HG02943 (cell line): ENCODE measurements around the gene CCL8.

ENCODE experiments used
- ATAC-seq: cut with Tn5 transposase; IDR thresholded peaks from one replicate; pipeline ENCODE4 v1.9.1; 2021; ENCODE audit warnings: mild to moderate bottlenecking, low read depth, moderate library complexity; ENCODE audit not compliant: unreplicated experiment

Gene CCL8

DNA sequence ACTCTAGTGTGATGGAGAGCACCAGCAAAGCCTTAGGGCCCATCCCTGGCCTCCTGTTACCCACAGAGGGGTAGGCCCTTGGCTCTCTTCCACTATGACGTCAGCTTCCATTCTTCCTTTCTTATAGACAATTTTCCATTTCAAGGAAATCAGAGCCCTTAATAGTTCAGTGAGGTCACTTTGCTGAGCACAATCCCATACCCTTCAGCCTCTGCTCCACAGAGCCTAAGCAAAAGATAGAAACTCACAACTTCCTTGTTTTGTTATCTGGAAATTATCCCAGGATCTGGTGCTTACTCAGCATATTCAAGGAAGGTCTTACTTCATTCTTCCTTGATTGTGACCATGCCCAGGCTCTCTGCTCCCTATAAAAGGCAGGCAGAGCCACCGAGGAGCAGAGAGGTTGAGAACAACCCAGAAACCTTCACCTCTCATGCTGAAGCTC is at the start of gene CCL8:
Gene CCL8 (plus strand): TSS at position 397 of the 445 bp plus-strand sequence. CDS start 67 bp downstream, outside the sequence.
- no peak for ATAC-seq

DNA sequence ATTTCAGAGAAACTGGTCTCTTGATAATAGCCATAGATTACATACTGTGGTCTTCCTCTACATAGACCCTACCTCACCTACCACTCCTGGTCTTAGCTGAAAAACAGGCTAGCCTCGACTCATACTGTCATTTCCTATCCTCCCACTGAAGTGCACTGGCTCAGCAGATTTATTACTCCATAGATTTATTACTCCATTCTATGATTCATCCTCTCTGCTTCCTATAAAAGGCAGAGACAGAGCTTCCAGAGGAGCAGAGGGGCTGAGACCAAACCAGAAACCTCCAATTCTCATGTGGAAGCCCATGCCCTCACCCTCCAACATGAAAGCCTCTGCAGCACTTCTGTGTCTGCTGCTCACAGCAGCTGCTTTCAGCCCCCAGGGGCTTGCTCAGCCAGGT is 49.3 kb upstream of the CCL8 start, which contains the start of gene CCL7:
Gene CCL7 (plus strand): TSS at position 253 of the 400 bp plus-strand sequence. CDS start 70 bp downstream, at position 323.
- no peak for ATAC-seq

DNA sequence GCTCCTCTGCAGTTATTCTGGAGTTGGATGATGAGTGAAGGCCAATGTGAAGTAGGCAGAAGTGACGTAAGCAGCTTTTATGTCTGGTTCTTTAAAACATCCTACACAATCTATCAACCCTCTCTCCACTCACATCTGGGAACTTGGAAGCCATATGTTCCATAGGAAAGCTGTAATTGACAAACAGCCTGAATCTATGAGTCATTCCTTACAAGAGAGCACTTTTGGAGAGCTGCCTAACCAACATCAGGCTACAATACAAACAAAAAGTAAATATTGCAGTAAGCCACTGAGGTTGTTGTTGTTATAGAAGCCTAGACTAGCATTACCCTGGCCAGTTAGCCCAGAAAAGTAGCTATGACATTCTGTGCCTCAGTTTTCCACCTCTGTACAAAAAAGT is 43.4 kb upstream of the CCL8 start:
- ATAC-seq, result no peak

DNA sequence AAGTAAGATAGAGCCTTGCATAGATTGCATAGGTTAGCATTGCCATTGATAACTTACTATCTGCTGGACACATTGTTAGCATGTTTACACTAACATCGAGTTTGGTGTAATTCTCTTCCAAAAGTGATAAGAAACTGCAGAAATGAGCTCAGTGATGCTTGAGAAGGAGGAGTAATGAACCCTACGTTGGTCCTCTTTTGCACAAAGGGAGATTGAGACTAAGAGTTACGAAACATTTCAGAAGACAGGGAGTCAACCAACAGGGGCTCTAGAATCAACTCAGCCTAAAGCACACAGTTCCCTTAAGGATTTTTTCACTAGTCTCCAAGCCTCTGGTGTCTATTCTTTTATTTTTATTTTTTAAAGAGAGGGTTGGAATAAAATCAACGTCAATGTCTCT is 42.4 kb upstream of the CCL8 start:
- no peak for ATAC-seq

DNA sequence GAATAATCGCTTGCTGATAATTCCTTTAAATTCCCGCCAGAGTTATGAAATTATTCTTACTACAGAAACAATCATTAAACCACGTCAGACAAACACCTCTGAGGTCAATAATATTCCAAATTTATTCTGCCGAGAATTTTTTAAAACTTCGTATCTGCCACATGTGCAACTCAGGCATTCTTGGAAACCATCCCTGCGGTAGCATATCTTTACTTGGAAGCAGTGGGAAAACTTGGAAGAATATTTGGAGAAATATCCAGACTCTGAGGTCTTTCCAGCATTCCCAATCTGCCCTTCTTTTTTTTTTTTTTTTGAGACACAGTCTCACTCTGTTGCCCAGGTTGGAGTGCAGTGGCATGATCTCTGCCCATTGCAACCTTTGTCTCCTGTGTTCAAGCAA is 35.7 kb upstream of the CCL8 start:
- ATAC-seq, result no peak

DNA sequence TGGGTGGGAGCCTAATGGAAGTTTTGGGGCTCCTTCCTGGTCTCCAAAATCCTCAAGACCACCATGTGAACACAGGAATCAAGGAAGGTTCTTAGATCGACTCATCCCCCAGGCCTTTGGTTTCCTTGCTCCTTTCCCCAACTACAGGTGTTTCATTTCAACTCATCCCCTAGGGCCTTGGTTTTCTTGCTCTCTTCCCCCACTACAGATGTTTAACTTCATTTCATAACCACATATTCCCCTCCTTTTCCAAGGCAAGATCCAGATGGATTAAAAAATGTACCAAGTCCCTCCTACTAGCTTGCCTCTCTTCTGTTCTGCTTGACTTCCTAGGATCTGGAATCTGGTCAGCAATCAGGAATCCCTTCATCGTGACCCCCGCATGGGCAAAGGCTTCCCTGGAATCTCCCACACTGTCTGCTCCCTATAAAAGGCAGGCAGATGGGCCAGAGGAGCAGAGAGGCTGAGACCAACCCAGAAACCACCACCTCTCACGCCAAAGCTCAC is 33.9 kb upstream of the CCL8 start, which contains the start of gene CCL11:
Gene CCL11 (plus strand): TSS at position 457 of the 507 bp plus-strand sequence. CDS start 67 bp downstream, outside the sequence.
- no peak for ATAC-seq

DNA sequence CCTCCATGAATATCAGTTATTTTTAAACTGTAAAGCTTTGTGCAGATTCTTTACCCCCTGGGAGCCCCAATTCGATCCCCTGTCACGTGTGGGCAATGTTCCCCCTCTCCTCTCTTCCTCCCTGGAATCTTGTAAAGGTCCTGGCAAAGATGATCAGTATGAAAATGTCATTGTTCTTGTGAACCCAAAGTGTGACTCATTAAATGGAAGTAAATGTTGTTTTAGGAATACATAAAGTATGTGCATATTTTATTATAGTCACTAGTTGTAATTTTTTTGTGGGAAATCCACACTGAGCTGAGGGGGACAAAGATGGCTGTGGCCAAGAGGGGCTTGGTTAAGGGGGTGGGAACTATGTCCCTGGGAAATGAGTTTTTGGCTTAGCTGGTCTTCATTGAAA is 31.4 kb upstream of the CCL8 start:
- ATAC-seq, result no peak

DNA sequence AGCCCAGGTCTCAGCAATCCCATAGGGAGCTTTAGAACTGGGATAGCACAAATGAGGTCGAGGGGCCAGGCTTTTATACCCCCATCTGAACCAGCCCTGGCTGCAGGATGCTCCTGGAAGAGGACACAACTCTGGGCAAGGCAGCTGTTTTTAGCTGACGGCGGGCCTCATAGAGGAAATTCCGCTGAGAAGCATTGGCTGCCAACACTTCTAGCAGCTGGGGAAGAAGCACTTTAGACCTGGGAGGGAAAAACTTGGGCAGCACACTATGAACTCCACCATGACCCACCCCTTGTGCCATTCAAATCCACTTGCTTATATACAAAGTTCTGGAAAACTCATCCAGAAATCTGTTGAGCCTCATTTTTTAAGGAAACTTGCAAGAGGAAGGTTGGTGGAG is 28.6 kb upstream of the CCL8 start:
- ATAC-seq, result no peak

DNA sequence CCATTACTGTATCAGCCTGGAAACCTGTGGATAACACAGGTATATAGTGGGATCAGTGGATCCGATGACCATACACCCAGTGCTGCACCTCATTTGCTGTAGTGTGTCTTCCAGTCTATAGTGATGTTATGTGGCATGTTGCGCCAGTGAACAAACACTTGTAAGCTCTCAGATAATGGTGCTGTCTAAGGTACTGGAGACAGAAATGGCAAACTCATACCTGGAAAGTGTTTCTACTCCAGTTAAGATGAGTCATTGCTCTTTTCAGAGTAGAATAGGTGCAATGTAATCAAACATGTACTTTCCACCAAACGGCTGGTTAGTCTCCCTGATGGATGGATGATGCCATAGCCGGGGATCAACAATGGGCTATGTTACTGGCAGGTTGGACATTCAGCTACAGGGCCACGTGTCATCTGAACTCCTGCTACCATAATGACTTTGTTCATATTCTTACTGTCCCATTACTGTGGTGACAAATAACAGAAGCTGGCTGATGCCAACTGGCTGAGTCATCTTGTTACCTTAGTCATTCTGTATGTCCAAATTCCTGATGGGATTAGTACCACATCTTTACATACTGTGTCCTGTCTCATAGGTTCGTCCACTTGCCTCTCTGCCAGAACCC is 27.4 kb upstream of the CCL8 start:
- no peak for ATAC-seq

DNA sequence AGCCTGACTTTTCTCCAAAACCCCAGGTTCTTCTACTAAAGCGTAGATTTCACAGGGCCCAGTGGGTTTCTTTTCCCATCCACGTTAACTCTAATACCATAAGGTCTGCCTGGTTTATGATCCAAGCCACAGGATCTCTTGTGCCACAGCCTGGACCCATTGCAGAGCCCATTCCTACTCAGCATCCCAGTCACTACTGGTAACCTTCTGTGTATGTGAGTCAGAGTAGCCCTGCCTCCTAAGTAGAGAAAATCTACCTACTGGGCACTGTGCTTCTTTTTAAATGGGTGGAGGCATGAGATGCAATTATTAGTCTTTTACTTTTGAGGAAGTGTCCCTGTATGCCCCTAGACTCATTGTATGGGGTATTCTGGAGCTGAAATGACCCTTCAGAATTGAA is 20.2 kb upstream of the CCL8 start:
- ATAC-seq, result no peak

DNA sequence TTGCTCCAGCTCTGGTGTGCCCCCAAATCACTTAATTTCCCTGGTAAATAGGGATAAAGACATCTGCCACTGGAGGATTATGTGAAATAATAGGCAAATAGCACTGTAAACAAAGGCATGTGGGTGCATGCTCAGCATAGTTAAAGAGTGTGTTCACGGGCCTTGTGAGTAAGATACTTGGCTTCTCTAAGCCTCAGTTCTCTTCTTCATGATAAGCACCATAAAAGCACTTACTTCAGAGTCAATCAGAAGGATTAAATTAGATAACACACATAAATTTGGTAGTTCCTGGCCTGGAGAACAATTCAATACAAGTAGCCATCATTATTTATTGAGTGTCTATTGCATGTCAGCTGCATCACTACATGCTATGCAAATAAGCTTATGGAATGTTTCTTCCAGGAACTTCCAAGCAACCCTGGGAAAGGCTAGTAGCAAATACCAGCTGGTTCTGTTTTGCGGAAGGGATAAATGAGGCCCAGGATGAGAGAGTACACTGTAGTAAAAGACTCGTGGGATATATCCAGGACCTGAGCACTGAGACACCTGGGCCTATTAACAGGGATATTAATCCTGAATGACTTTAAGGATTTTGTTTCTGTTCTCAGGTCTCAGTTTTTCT is 19.2 kb upstream of the CCL8 start:
- ATAC-seq, result no peak

DNA sequence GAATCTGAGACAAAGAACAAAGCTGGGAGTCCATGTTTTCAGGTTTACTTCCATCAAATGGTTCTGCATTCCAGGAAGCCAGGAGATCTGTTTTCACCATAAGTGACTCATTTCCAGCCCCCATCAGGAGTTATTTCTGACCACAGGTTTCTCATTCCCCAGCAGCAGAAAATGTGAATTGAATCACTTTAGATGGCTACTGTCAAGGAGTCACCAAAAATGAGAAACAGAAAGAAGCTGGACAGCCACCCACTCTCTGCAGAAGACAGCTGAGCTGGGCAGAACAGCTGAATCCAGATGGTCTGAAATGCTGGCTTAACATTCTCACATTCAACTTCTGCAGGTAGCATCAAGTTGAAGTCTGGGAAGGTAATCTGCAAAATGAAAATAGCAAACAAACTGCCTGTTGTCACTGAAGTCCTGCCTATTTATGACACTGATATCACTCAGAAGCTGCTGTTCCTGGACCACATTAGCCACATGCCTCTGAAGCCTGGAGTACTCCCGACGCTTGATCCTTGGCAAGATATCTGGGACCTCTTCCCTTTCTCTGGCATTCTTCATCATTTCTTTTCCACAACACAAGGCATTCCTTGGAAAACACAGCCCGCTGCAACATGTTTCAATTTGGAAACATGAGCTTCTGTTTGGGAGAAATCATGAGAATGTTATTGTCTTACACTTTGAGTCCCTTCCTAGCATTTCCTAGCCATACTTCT is 18.4 kb upstream of the CCL8 start:
- ATAC-seq, result no peak

DNA sequence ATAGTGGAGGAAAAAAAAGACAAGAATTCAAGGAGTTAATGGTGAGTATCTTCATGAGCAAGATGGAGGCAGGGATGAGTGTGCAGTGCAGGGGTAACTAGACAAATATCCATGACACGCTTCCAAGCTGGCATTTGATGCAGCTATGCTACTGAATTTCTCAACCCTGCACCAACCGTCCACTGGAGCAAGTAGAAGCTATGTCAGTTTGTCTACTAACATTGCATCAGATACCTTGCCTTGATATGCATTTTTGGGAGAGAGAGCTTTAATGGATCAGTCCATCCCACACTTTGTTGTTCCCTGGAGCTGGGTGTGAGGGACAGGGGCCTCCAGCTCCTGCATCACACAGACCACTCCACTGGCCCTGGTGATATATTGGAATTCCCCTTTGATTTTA is 17.2 kb upstream of the CCL8 start:
- ATAC-seq, result no peak

DNA sequence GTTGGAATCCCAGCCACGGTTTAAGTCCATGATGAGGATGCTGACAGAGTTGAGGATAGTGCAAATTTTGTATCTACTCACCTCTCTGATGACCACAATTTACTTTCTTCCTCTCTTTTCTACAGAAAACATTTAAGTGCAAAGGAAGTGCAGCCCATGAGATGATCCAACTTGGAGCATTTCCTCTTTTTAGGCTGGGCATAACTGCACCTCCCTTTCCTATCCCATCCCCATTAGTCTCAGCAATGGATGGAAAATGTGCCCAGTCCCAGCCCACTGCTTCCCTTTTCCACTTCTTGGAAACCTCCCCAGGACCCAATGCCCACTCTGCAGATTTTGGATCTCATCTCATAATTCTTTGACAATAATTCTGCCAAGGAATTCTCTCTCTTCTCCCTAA is 16.6 kb upstream of the CCL8 start:
- ATAC-seq, result no peak

DNA sequence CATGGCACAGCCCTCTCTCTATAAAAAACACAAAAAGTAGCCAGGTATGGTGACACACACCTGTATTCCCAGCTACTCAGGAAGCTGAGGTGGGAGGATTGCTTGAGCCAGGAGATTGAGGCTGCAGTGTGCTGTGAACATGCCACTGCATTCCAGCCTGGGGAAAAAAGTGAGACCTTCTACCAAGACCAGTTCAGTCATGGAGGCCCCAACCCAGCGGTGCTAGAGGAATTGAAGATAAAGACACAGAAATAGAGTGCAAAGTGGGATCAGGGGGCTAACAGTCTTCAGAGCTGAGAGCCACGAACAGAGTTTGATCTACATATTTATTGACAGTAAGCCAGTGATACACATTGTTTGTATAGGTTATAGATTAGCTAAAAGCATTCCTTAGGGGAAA is 15.6 kb upstream of the CCL8 start:
- ATAC-seq, result no peak

DNA sequence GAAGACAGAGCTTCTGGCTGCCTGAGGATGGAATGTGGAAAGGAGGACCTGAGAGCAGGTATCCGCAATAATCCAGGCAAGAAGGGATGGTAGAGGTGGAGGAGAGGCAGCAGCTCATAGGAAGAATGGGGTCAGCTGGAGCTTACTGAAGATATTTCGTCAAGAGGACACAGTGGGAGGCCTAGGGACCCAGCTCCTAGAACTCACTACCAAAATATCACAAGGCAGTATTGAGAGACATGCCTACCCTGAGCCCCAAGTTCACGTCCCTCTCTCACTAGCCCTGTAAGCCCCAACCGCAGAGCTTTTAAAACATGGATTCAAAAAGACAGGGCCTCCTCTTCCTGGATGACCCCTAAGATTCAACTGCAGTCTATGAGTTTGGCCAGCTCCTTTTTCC is 14.2 kb upstream of the CCL8 start:
- ATAC-seq, result no peak

DNA sequence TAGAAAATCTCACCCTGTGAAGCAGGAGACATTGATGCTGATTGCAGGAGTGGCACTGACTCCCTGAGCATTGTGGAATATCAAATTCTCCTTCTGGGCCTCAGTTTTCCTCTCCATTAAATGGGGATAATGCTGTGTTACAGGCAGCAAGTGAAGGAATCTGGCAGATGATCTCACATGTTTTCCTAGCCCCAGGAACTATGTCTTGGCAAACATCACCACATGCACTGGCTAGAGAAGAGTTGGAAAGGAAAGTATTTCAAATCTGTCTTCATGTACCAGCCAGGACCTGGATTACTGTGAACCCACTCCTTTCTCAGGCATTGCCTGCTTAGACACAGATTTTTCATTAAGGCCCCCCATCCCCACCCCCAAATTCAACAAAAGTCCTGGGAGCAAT is 13.6 kb upstream of the CCL8 start:
- no peak for ATAC-seq

DNA sequence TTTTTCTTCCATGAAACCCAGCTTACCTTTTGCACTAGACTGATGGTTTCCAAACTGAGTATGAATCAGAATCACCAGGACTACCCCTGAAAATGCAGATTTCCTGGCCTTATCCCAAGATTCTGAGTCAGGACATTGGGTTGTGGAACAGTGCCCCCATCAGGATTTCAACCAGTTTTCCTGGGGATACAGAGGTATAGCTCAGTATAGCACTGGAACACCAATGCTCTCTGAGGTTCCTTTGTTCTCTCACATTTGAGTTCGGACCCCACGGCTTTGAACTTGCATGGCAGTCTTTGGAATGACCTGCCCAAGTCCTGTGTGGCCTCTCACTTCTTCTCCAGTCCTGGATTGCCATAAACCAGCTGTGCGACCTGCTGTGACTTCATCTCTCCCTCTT is 12.8 kb upstream of the CCL8 start:
- ATAC-seq, result no peak

DNA sequence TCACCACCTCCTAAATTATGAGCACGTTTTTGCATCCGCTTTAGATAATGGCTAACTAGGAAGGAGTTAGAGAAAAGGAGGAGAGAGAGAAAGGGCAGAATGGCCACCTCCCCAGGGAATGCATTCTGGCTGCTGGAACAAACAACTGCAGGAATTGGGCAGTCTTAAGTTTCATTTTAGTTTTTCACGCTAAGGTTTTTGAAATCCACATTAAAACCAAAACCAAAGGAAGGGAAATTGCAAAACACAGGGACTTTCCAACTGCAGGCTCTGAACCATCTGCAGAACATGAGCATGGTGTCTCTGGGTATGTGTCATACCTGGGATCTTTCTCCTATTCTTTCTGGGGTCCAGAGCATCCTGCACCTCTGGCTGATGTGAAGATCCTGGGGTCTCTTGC is 12.1 kb upstream of the CCL8 start:
- no peak for ATAC-seq

DNA sequence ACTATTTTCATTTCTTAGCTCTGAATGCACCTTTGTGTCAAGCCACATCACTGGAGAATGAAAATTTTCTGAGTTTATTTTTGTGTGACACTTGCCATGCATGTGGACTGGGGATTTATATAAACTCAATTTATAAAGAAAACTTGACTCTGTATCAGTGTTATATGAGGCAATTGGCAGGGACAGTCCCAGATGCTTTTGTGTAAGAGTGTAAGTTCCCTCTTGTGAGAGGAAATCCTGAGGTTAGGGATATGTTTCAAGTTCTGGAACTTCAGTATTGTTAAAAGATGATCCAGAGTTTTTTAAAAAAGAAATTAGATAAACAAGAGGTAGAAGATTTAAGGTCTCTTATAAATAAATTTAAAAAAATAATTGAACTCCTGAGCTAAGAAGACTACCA is 10.9 kb upstream of the CCL8 start:
- ATAC-seq, result no peak

DNA sequence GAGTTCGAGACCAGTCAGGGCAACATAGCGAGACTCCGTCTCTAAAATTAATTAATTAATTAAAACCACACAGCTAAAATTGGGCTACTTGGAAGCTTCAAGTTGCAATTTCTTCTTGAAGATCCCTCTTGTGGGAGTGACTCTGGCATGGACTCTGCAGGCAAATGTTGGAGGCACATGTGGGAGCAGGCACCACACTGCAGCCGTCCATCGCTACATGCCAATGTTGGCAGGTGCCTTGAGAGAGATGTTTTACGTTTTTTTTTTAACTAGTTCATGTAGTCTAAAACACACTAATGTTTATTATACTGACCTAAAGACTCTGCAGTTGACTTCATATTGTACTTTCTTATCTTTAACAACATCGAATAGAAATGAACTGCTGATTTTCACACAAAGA is 7.9 kb upstream of the CCL8 start:
- ATAC-seq, result no peak
